Stimulated activated CD4-positive, alpha-beta T cell treated with anti-CD3 and anti-CD28 coated beads, TNF-alpha, amount 100 ng/mL, for 4 hours (primary cell): ENCODE data around the gene PKN1.
A peak's percentile ranks its signal among the peaks of the same experiment; 100 is the strongest.
"Not testable (repeated sequence)": the region's sequence is repeated elsewhere in the genome, so short reads cannot be mapped to it uniquely, and the experiment has no call there.

Experiments
- DNase-seq, 3 experiments: peaks; one replicate each; pipeline ENCODE4 v3.0.0-alpha.2; 2020; ENCODE audit warnings: low read depth in 3 of 3

PKN1 gene

DNA sequence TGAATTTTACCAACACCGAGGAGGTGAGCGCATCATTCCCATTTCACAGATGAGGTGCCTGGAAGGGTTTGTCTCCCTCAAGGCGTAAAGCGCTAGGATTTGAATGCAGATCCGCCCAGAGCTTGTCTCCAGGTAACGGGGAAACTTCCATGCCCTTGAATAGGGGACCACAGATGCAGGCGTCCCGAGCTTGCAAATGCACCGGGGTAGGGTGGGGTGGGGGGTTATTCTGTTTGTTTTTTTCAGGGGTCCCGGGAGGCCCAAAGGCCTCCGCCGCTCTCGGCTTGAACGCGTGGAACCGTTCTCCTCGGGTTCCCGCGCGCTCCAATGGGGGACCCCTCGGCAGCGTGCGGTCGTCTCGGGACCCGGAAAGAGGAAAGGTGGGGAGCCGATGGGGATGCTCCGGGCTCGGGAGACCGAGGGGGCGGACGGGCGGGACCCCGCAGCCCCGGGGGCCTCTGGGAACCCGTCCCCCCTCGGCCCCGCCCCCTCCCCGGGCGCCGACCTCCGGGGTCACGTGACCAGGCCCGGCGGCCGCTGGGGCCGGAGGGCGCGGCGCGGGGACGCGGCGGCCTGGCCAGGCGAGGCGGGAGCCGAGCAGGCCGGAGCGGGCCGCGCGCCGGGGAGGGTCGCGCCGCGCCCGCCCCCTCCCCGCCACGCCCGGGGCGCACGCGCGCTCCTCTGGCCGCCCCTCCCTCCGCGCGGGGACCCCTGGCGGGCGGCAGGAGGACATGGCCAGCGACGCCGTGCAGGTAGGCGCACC is at the start of gene PKN1:
PKN1 (plus strand) TSS at position 516 of the 763 bp plus-strand sequence; CDS start at position 732, 216 bp downstream.
- no peak for DNase-seq

DNA sequence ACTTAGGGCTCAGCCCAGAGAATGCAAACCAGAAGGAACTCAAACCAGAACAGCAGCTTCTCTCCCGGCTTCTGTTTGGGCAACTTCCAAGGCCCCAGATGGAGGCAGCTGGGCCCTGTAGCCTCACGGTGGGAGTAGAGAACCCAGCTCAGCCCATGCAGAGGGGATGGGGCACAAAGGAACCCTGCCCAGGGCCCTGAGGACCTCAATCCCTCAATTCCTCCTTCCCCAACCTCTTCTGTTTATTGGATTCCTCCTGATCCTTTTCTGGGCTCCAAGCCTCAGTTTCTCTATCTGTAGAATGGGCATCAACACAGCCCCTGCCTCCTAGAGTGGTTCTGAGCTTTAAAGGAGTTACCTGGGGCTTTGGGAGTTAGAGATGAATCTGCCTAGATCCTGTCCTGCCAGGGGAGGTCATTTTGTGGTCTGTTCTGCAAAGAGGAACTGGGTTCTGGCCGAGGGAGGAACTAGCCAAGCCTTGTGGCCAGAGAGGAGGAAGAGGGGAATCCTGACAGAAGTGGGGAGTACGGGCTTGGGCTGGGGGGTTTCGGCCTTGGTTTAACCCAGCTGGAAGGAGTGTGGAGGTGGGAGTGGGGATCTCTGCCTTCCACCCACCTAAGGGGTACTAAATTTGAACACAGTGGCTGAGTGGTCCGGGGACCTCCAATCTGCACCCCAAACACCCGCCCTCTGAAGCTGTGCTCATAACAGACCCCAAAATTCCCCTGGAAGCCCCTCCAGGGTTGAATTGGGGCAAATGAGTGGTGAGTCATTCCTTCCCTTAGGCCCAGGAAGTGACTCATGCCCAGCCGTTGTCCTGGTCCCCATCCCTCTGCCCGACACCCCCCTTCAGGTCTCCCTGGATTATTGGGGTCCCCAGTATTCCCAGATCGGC is 49.2 kb upstream of the PKN1 start:
- peak in 2 of 3 experiments; percentile 44 to 53 for DNase-seq

DNA sequence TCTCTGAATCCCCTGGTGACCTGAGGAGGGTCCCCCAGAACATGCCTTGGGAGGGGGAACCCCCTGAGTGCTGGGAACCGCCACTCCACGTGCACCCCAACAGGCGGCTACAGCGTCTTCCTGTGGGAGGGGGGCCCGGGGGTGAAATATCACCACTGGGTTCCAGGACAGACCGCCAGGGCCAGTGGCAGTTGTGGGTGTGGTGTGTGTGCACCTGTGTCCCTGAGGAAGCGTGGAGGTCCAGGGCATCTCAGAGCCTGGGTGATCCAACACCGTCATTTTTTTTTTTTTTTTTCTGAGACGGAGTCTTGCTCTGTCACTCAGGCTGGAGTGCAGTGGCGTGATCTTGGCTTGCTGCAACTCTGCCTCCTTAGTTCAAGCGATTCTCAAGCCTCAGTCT is 47.6 kb upstream of the PKN1 start:
- no peak for DNase-seq

DNA sequence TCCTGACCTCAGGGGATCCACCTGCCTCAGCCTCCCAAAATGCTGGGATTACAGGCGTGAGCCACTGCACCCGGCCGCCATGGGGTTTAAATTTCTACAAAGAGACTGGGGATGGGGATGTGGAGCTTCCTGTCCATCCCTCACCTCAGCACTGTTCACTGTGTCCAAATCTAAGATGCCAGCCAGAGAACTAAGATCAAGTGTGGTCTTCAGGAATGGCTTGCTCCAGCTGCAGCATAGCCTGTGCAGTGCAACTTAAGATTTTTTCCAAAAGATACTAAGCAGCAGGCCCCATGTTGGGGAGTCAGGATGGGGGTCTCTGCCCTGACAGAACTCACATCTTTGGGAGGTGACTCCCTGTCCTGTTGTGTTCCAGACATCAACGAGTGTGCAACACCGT is 42.6 kb upstream of the PKN1 start:
- DNase-seq, result no peak

DNA sequence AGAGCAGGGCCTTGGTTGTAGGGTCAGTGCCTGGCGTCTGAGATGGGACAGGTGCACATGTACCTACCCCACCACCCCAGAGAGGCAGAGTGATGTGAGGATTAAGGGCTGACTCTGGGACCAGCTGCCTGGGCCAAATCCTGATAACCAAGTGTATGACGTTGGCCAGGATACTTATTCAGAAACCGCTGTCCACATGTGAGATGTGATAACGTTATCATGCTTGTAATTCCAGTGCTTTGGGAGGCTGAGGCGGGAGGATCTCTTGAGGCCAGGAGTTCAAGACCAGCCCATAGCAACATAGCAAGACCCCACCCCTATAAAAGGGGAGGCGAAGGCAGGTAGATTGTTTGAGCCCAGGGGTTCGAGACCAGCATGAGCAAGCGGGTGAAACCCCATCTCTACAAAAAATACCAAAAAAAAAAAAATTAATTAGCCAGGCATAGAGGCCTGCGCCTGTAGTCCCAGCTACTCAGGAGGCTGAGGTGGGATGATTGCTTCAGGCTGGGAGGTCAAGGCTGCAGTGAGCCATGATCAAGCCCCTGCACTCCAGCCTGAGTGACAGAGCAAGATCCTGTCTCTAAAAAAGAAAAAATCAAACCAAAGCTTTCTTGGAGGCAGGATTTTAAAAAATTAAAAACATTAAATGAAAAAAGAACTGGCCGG is 41.8 kb upstream of the PKN1 start:
- no peak for DNase-seq

DNA sequence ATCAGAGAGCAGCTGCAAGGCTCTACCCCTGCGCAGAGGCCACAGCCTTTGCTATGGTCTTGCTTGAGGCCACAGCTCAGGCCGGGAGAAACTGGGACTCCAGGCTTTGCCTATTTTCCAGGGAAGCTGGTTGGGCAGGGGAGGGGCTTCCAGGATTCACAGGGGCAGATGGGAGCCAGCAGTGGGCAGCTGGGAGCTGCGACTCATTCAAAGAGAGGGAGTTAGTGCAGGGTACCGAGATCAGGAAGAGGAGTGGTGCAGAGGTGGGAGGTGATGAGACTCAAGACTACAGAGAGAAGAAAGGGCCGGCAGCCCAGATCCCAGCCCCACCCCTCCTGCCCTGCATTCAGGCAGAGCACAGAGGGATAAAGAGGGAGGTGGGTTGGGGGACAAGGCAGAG is 39.8 kb upstream of the PKN1 start:
- DNase-seq, result no peak

DNA sequence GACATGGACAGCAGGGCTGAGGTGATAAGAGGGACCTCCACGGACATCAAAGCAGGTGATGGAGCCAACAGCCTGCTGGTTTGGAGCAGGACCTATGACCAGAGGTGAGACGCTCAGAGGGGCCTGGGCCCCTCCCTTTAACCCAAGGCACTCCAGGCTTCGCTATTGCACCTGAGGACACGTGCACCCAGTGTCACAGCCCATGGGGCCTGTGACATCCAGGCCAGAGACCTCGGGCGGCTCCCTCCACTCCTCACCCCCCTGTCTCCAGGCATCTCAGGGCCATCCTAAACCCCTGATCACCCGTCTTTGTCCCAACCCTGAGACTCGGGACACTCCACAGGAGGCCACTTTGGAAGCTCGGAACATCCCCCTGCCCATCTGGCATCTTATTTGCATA is 38.9 kb upstream of the PKN1 start:
- no peak for DNase-seq

DNA sequence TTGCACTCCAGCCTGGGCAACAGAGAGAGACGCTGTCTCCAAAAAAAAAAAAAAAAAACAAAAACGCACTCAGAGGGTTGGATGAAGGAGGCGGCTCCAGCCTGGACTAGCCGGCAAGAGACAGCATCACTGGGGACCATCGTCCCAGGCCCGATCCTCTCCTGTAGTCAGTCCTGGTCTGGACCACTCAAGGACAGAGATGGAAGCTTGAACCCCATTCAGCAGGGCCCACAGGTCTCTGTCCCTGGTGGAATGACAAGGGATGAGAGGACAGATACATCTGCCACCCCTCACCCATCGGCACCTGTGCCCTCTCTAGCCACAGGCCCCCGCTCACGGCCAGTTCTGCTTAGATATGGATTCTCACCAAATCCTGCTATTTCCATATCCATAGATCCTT is 37.8 kb upstream of the PKN1 start:
- no peak for DNase-seq

DNA sequence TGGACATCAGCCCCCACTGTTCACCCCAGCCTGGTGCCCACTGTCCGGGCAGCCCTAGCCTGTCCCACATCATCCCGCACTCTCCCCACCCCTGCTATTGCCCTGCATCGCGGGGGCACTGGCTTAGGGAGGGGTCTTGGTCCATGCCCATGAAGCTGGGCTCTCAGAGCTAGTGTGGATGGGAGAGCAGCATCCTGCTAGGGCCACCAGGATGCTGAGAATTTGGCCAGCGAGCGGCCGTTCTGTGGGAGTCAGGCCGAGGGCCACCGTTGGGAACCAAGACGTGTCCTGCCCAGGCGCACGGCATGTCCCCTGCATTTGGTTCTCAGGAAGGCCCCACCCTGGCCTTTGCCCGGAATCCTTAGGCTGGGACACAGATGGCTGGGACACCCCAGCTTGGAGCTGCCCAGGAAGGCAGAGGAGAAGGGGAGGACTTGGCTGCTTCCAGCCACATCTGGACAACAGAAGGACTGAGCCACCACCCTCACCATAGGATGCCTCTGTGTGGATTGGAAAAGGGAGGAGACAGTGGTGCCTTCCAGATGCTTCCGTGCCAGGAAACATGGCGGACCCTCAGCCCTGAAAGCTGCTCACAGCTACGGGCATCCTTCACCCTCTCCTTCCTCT is 37.3 kb upstream of the PKN1 start:
- DNase-seq, result no peak

DNA sequence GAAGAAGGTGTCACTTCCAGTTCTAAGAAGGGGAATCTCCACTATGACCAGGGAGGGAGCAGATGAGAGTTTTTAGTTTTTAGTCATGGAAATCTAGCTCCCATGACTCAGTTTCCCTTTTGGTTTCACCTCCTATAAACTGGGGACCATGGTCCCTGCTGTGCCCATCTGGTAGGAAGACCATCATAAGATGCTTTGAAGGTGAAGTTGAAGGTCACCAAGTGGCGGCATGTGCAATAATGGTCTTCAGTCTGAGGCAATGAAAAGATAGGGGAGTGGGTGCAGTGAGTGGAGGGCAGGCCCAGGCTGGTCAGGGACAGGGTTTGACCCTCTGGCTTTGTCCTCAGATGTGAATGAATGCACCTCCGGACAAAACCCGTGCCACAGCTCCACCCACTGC is 36.4 kb upstream of the PKN1 start:
- not testable (repeated sequence) for DNase-seq

DNA sequence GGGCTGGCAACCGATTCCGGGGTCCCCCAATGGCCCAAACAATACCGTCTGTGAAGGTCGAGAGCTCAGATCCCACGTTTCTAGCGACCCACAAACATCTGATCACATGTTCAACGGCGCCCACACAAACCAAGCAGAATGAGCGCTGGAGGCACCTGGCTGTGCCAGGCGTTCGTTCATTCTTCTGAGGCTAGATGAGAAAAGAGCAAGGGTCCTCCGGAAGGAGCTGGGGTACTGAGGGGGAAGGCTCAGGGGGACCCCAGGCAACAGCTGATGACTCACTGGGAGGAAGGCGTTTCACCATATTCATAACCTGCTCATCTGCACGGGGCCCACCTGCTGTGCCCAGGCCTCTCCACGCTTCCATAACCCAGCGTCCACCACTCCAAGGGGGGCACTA is 35.9 kb upstream of the PKN1 start:
- DNase-seq, result not testable (repeated sequence)

DNA sequence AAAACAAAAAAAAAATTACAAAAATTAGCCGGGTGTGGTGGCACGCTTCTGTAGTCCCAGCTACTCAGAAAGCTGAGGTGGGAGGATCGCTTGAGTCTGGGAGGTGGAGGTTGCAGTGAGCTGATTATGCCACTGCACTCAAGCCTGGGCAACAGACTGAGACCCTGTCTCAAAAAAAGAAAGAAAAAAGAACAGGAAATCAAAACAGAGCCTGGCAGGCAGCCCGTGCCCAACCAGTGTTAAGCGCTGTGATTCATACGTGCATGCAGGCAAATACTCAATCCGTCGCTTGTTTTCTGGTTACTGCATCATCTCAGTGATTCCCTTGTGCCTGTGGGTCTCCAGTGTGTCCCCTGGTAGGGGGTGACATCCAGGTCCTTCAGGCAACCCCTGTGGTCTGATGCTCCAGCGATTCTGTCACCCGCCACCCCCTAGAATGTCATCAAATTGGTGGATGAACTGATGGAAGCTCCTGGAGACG is 32.1 kb upstream of the PKN1 start:
- no peak for DNase-seq

DNA sequence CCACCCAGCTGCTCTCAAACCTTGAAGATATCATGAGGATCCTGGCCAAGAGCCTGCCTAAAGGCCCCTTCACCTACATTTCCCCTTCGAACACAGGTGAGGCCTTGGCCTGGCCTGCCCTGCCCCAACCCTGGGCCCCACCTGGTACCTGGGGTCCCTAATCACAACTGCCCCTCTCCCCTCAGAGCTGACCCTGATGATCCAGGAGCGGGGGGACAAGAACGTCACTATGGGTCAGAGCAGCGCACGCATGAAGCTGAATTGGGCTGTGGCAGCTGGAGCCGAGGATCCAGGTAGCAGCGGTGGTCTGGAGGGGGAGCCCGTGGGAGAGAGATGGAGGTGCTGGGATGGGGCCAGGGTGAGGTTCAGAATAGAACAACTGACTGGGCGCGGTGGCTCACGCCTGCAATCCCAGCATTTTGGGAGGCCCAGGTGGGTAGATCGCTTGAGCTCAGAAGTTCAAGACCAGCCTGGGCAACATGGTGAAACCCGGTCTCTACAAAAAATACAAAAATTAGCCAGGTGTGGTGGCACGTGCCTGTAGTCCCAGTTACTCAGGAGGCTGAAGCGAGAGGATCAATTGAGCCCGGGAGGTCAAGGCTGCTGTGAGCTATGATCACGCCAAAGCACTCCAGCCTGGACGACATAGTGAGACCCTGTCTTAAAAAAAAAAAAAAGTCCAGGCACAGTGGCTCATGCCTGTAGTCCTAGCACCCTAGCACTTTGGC is 31.5 kb upstream of the PKN1 start:
- no peak for DNase-seq

DNA sequence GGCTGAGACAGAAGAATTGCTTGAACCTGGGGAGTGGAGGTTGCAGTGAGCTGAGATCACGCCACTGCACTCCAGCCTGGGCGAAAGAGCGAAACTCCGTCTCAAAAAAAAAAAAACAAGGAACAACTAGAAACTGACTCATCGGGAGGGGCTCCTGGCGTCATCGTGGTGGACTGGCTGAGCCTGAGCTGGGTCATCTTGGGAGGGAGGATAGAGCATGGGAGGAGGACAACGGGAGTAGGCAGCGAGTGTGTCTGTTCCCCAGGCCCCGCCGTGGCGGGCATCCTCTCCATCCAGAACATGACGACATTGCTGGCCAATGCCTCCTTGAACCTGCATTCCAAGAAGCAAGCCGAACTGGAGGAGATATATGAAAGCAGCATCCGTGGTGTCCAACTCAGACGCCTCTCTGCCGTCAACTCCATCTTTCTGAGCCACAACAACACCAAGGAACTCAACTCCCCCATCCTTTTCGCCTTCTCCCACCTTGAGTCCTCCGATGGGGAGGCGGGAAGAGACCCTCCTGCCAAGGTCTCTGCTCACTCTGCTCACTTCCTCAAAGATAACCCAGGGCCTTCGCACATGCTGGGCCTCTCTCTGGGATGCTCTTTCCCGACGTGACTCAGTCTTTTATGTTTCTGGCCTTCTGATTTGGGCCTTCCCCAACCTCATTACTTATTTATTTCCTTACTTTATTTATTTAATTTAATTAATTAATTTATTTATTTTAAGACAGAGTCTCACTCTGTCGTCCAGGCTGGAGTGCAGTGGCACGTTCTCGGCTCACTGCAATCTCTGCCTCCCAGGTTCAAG is 30.6 kb upstream of the PKN1 start:
- no peak for DNase-seq

DNA sequence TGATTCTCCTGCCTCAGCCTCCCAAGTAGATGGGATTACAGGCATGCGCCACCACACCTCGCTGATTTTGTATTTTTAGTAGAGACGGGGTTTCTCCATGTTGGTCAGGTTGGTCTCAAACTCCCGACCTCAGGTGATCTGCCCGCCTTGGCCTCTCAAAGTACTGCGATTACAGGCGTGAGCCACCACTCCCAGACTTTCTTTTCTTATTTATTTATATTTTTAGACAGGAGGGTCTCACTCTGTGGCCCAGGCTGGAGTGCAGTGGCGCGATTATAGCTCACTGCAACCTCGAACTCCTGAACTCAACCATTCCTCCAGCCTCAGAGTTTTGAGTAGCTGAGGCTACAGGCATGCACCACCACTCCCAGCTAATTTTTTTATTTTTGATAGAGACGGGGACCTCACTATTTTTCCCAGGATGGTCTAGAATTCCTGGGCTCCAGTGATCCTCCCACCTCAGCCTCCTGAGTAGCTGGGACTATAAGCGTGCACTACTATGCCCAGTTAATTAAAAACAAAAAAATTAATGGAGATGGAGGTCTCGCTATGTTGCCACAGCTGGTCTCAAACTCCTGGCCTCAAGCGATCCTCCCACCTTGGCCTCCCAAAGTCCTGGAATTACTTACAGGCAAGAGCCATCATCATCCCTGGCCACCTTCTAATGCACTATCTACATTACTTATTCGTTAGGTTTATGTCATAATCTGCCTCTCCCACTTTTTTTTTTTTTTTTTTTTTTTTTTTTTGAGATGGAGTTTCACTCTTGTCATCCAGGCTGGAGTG is 29.8 kb upstream of the PKN1 start:
- DNase-seq, result not testable (repeated sequence)

DNA sequence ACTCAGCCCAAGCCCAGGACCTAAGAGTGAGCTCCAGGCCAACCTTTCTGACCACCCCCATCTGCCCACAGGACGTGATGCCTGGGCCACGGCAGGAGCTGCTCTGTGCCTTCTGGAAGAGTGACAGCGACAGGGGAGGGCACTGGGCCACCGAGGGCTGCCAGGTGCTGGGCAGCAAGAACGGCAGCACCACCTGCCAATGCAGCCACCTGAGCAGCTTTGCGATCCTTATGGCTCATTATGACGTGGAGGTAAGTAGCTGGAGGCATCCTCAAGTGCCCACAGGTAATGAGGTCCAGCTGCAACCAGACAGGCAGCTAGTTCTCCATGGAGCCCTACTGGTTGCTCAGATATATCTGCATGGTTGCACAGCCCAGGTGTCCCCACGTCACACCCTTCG is 28.8 kb upstream of the PKN1 start:
- no peak for DNase-seq

DNA sequence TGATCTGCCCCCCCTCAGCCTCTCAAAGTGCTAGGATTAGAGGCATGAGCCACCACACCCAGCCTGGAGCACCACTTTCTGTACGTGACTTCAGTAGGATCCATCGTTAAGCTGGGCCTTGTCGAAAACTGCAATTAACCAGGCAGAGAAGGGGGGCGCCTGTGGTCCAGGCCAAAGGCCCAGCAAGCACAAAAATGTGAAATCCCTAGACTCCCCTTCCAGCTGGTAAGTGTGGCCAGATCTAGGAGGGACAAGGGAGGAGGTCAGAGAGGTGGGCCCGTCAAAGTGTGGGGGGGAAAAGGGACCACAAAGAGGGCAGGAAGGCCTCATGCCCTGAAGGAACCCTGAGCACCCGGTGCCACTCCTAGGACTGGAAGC is 27.7 kb upstream of the PKN1 start:
- DNase-seq, result no peak

DNA sequence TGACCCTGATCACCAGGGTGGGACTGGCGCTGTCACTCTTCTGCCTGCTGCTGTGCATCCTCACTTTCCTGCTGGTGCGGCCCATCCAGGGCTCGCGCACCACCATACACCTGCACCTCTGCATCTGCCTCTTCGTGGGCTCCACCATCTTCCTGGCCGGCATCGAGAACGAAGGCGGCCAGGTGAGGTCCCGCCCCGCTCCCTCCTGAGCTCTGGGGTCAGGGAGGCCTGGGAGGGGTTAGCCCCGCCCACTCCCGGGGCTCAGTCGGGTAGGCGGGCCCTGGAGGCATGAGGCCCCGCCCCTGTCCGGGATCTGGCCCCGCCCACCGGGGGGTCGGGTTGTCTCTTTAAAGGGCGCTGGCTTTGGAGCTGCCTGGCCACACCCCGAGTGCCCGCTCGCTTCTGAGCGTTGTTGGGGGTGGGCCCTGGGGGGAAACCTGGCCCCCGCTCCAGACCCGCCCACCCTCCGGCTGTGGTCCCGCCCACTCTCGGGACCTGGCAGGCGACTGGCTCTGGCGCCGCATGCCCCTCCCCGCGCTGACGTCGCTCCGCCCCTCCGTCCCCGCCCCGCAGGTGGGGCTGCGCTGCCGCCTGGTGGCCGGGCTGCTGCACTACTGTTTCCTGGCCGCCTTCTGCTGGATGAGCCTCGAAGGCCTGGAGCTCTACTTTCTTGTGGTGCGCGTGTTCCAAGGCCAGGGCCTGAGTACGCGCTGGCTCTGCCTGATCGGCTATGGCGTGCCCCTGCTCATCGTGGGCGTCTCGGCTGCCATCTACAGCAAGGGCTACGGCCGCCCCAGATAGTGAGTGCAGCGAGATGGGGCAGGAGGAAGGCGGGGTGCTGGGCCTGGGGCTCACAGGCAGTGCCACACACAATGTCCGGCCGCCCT is 27.1 kb upstream of the PKN1 start:
- peak; percentile 79 to 83 (median 81) for DNase-seq
